GM12873 (cell line): Measurements from ENCODE around the gene OR8A1.

Source experiments
- TF ChIP-seq, protein P1 (sequence below): IDR thresholded peaks from 2 replicates; pipeline ENCODE4 v1.5.1; 2012; ENCODE audit warnings: low read depth, mild to moderate bottlenecking, moderate library complexity, low read length, control low read depth; ENCODE audit not compliant: insufficient read depth; ENCODE audit errors: missing control alignments

Gene OR8A1

DNA sequence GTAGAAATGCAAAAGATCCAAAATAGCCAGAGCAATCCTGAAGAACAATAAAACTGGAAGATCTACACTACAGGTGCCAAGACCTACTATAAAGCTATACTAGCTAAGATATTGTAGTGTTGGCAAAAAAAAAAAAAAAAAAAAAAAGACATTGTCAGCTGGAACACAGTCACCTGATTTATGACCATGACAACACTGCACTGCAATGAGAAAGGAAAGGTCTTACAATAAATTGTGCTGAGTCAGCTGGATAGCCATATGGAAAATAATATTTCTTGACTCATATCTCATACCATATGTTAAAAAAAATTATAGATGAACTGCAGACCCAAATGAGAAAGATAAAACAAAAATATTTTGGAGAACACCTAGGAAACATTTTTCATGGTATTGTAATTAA, 38.4 kb downstream of the OR8A1 start:
- TF ChIP-seq, protein P1, sequence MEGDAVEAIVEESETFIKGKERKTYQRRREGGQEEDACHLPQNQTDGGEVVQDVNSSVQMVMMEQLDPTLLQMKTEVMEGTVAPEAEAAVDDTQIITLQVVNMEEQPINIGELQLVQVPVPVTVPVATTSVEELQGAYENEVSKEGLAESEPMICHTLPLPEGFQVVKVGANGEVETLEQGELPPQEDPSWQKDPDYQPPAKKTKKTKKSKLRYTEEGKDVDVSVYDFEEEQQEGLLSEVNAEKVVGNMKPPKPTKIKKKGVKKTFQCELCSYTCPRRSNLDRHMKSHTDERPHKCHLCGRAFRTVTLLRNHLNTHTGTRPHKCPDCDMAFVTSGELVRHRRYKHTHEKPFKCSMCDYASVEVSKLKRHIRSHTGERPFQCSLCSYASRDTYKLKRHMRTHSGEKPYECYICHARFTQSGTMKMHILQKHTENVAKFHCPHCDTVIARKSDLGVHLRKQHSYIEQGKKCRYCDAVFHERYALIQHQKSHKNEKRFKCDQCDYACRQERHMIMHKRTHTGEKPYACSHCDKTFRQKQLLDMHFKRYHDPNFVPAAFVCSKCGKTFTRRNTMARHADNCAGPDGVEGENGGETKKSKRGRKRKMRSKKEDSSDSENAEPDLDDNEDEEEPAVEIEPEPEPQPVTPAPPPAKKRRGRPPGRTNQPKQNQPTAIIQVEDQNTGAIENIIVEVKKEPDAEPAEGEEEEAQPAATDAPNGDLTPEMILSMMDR = no peak

- TF ChIP-seq, protein P1 = no peak
Observed at GRCh38 chr11:124610295-124610694, 40.5 kb downstream of the OR8A1 start.

- TF ChIP-seq, protein P1 = no peak
Observed at GRCh38 chr11:124611064-124611463, 41.3 kb downstream of the OR8A1 start, which contains the start of gene PANX3. TSS of gene PANX3 (plus strand) at chr11:124611428. CDS start at chr11:124611557, 129 bp downstream.

GRCh38 chr11:124612045-124612444, 42.2 kb downstream of the OR8A1 start:
- TF ChIP-seq, protein P1 = no peak

GRCh38 chr11:124612567-124613246, 42.9 kb downstream of the OR8A1 start:
- TF ChIP-seq, protein P1 = no peak

DNA sequence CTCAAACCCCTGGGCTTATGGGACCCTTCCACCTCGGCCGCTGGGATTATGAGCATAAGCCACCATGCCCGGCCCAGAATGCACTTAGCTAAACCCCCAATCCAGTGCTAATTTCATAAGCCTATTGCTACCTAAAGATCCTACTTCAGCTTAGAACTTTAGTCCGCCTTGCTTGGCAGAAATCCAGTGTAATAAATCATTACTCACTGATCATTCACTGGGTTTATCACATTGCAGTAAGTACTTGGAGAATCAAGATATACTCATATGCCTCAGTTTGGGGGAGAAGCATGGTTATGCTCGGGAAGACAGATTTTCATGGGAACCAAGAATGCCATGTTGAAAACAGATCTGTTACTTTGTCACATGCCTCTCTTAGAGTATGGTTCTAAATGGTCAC, 49.1 kb downstream of the OR8A1 start:
- TF ChIP-seq, protein P1 = no peak
